MM.1S (cell line): ENCODE measurements around the gene RBPMS2.

Experiments
- EZH2 ChIP-seq: fragments of 300-600 bp; sonication (generic); optimal IDR thresholded peaks from 2 replicates; pipeline ENCODE3; 2017; ENCODE audit warnings: low read depth, mild to moderate bottlenecking, antibody characterized with exemption, low read length, mixed read lengths
- TF ChIP-seq, protein P1 (sequence below): fragments of 300-600 bp; sonication (generic); IDR thresholded peaks from 2 replicates; pipeline ENCODE4 v1.5.1; 2016; ENCODE audit warnings: antibody characterized with exemption, low read length, mixed read lengths

GRCh38 chr15:64760056-64760455 is 15.3 kb downstream of the RBPMS2 start:
- TF ChIP-seq, protein P1, sequence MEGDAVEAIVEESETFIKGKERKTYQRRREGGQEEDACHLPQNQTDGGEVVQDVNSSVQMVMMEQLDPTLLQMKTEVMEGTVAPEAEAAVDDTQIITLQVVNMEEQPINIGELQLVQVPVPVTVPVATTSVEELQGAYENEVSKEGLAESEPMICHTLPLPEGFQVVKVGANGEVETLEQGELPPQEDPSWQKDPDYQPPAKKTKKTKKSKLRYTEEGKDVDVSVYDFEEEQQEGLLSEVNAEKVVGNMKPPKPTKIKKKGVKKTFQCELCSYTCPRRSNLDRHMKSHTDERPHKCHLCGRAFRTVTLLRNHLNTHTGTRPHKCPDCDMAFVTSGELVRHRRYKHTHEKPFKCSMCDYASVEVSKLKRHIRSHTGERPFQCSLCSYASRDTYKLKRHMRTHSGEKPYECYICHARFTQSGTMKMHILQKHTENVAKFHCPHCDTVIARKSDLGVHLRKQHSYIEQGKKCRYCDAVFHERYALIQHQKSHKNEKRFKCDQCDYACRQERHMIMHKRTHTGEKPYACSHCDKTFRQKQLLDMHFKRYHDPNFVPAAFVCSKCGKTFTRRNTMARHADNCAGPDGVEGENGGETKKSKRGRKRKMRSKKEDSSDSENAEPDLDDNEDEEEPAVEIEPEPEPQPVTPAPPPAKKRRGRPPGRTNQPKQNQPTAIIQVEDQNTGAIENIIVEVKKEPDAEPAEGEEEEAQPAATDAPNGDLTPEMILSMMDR, result no peak
- no peak for TF ChIP-seq EZH2
